Calu3 (cell line): ENCODE measurements around the gene MUC2. TPM values are rescaled to one million over a fixed set of nuclear protein-coding genes. Genes with fewer than 3 reads are reported as not detected.

ENCODE experiments used
- Bru-seq: library from RNA; stranded (reverse); fragments of 400-500 nt; gene quantifications from one replicate; lab custom pipeline; 2021; lab: Mats Ljungman, UMichigan
- BruChase-seq, 2 experiments: library from RNA; stranded (reverse); fragments of 400-500 nt; gene quantifications; one replicate each; lab custom pipeline; 2021; lab: Mats Ljungman, UMichigan
- BruUV-seq: library from RNA; stranded (reverse); fragments of 400-500 nt; replicated peaks from 2 replicates; lab custom pipeline; 2021; lab: Mats Ljungman, UMichigan
- CTCF ChIA-PET: fragments of 300-600 bp; sonication (Branson Sonifier 250); formaldehyde crosslinking; loops from one replicate; lab custom pipeline; 2022; ENCODE audit warnings: antibody characterized with exemption; lab: Charles Lee
- DNase-seq: peaks from one replicate; pipeline ENCODE4 v3.0.0; 2022
- H3K27ac Mint-ChIP-seq: one replicate; pipeline ENCODE4 v1.8.0; 2022; ENCODE audit warnings: mixed read lengths; ENCODE audit not compliant: unreplicated experiment
- H3K27me3 Mint-ChIP-seq: one replicate; pipeline ENCODE4 v1.8.0; 2022; ENCODE audit warnings: mixed read lengths; ENCODE audit not compliant: unreplicated experiment
- H3K36me3 Mint-ChIP-seq: one replicate; pipeline ENCODE4 v1.8.0; 2022; ENCODE audit warnings: mild to moderate bottlenecking, moderate library complexity, mixed read lengths; ENCODE audit not compliant: insufficient read depth, unreplicated experiment
- H3K4me1 Mint-ChIP-seq: one replicate; pipeline ENCODE4 v1.8.0; 2022; ENCODE audit warnings: mild to moderate bottlenecking, low read depth, mixed read lengths; ENCODE audit not compliant: unreplicated experiment
- H3K4me3 Mint-ChIP-seq: one replicate; pipeline ENCODE4 v1.8.0; 2022; ENCODE audit warnings: mild to moderate bottlenecking, low read depth, moderate library complexity, mixed read lengths; ENCODE audit not compliant: unreplicated experiment
- H3K9me3 Mint-ChIP-seq: one replicate; pipeline ENCODE4 v1.8.0; 2022; ENCODE audit warnings: low read depth, mixed read lengths; ENCODE audit not compliant: unreplicated experiment
- intact Hi-C: fragments of 100-400 bp; cut with micrococcal nuclease; formaldehyde crosslinking; loops from one replicate; pipeline ENCODE4 v1.10.0; 2022; ENCODE audit not compliant: unreplicated experiment
- long read RNA-seq: library from polyadenylated mRNA; stranded (forward); transcript quantifications from one replicate; pipeline ENCODE4 v2.0.0, GENCODE V29; 2022
- total RNA-seq: library from RNA; stranded (reverse); gene quantifications from 2 replicates; pipeline ENCODE4 v1.2.3, GENCODE V29; 2022
- TF ChIP-seq, protein P1 (sequence below): fragments of 200-600 bp; IDR thresholded peaks from one replicate; pipeline ENCODE4 v1.8.0; 2022; ENCODE audit warnings: antibody characterized with exemption; ENCODE audit not compliant: unreplicated experiment

Gene MUC2
- total RNA-seq (0.05 TPM in 1 of 2 replicates, not detected in the other), Bru-seq, nascent RNA (not detected), BruChase-seq, experiment 1, labeled RNA remaining after a 6-hour chase (not detected), BruChase-seq, experiment 2, labeled RNA remaining after a 2-hour chase (not detected)
- long read RNA-seq, result 0 reads

DNA sequence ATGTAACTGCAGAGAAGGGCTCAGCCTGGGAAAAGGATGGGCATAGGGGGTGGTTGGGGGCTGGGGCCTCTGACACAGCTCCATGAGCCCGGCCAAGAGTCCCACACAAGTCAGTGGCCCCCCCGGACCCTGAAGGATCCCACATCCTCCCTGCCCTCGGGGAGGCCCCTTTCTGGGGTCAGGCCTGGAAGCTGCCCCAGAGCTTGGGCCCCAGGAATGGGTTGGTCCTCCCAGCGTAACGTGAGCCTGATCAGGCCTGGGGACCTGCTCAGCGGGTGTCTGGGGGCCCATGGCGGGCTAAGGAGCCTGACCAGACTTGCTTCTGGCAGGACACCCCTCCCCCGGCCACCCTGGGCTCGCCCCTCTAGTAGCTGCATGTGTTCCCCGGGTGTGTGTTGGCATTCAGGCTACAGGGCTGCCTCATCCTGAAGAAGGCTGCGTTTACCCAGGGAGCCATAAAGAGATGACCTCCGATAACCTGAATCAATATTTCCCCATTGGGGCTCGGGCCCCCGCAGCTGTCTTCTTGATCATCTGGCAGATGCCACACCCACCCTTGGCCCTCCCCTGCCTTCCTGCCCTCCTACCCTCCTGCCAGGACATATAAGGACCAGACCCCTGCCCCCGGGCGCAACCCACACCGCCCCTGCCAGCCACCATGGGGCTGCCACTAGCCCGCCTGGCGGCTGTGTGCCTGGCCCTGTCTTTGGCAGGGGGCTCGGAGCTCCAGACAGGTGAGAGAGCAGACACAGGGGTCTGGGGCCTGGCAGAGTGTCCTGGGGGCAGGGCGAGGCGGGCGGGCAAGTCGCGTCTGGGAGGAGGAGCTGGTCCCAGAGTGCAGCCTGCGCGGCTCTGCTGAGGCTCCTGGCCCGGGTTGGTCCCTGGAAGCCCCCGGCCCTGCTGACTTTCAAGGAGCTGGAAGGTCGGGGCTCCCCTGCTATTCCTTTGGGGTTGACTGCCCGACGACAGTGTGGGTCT, at the start of gene MUC2:
TSS of gene MUC2 (plus strand) at position 631 of the 978 bp plus-strand sequence.
- BruUV-seq, result no TSS peak
- Mint-ChIP-seq H3K27me3 (no peaks in the 10 kb centered on the region), H3K36me3 (peaks cover 9% of the 10 kb centered on the region), H3K4me1 (peaks cover 14% of the 10 kb centered on the region), H3K9me3 (no peaks in the 10 kb centered on the region), H3K27ac (no peak within 1 kb of the TSS), H3K4me3 (no peak within 1 kb of the TSS)
- TF ChIP-seq, protein P1, sequence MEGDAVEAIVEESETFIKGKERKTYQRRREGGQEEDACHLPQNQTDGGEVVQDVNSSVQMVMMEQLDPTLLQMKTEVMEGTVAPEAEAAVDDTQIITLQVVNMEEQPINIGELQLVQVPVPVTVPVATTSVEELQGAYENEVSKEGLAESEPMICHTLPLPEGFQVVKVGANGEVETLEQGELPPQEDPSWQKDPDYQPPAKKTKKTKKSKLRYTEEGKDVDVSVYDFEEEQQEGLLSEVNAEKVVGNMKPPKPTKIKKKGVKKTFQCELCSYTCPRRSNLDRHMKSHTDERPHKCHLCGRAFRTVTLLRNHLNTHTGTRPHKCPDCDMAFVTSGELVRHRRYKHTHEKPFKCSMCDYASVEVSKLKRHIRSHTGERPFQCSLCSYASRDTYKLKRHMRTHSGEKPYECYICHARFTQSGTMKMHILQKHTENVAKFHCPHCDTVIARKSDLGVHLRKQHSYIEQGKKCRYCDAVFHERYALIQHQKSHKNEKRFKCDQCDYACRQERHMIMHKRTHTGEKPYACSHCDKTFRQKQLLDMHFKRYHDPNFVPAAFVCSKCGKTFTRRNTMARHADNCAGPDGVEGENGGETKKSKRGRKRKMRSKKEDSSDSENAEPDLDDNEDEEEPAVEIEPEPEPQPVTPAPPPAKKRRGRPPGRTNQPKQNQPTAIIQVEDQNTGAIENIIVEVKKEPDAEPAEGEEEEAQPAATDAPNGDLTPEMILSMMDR, result no peak
- CTCF ChIA-PET, result interaction anchor here (1.0 kb wide), 1 partner anchor 10 kb away, joined by 3 read pairs; no protein-coding TSS in a partner anchor
- no peak for DNase-seq
- intact Hi-C loops, result no loop called here

- Mint-ChIP-seq H3K4me1 (no peaks in the 10 kb centered on the region), H3K4me3 (no peak overlapping the region)
- CTCF ChIA-PET, result no interaction called here
These were observed 49.1 kb upstream of the MUC2 start for GRCh38 chr11:1025410-1026162.

DNA sequence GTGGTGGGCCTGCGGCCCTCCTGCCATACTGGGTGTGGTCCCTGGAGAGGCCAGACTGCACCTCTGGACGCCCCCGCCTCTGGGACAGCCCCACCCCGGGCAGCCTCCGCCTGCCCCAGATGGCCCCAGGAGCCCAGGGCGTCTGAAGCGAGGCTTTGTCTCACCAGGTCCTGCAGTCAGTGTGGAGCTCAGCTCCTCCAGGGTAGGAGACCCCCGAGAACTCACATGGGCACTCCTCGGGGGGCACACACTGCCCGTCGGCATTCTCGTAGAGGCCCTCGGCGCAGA, 48.6 kb upstream of the MUC2 start:
- no peaks in the 10 kb centered on the region for H3K4me1 Mint-ChIP-seq

More at GRCh38 chr11:1025410-1026162, 49.1 kb upstream of the MUC2 start:
- BruUV-seq, result no TSS peak
- Mint-ChIP-seq H3K9me3 (peaks cover 2% of the 10 kb centered on the region), H3K27ac (no peak overlapping the region), H3K27me3 (no peaks in the 10 kb centered on the region), H3K36me3 (peaks cover 20% of the 10 kb centered on the region)
- TF ChIP-seq, protein P1, result no peak
- DNase-seq, result no peak
- intact Hi-C loops, result no loop called here

More for the DNA sequence above, 48.6 kb upstream of the MUC2 start:
- intact Hi-C loops, result no loop called here
- TF ChIP-seq, protein P1, result no peak
- Mint-ChIP-seq H3K36me3 (peaks cover 20% of the 10 kb centered on the region), H3K4me3 (no peak overlapping the region), H3K27me3 (no peaks in the 10 kb centered on the region), H3K9me3 (peaks cover 2% of the 10 kb centered on the region), H3K27ac (no peak overlapping the region)
- no TSS peak for BruUV-seq
- DNase-seq, result no peak
- CTCF ChIA-PET, result no interaction called here
